IMR-90 (cell line): ENCODE measurements around the gene GTPBP6. TPM values are rescaled to one million over a fixed set of nuclear protein-coding genes. Genes with fewer than 3 reads are reported as not detected.

Experiments
- ATAC-seq: fragments of 200-7000 bp; cut with Tn5 transposase; 2 replicates; pipeline ENCODE4 v1.9.1; 2020; ENCODE audit warnings: low read depth, mild to moderate bottlenecking, moderate library complexity
- BruUV-seq: library from RNA; stranded (reverse); fragments of 400-500 nt; replicated peaks from 2 replicates; lab custom pipeline; 2021; lab: Mats Ljungman, UMichigan
- CTCF ChIA-PET: fragments of 300-600 bp; formaldehyde crosslinking; extraction: SDS; loops from one replicate; lab custom pipeline; 2021; ENCODE audit warnings: antibody characterized with exemption; lab: Yijun Ruan, JAX
- POLR2A ChIA-PET: fragments of 300-600 bp; sonication (Branson Sonifier 250); formaldehyde crosslinking; loops from one replicate; lab custom pipeline; 2022; ENCODE audit warnings: antibody characterized with exemption; ENCODE audit not compliant: unreplicated experiment; lab: Charles Lee
- DNase-seq: peaks from one replicate; pipeline ENCODE4 v3.0.0; 2013
- H2AFZ ChIP-seq: replicated peaks from 2 replicates; pipeline ENCODE3; 2013; ENCODE audit warnings: low read length, mild to moderate bottlenecking; ENCODE audit not compliant: poor library complexity
- H2AK5ac ChIP-seq: 2 replicates; pipeline ENCODE4 v1.6.1; 2013; ENCODE audit warnings: low read depth, low read length, inconsistent platforms
- H2AK9ac ChIP-seq: replicated peaks from 2 replicates; pipeline ENCODE3; 2013; ENCODE audit warnings: mild to moderate bottlenecking, low read depth, low read length, moderate library complexity; ENCODE audit not compliant: poor library complexity
- H2BK120ac ChIP-seq: 2 replicates; pipeline ENCODE4 v1.6.1; 2013; ENCODE audit warnings: low read depth, low read length, inconsistent platforms
- H2BK15ac ChIP-seq: 3 replicates; pipeline ENCODE4 v1.6.1; 2013; ENCODE audit warnings: low read depth, low read length, inconsistent platforms
- H2BK20ac ChIP-seq: 2 replicates; pipeline ENCODE4 v1.6.1; 2013; ENCODE audit warnings: low read depth, mild to moderate bottlenecking, inconsistent platforms, low read length, moderate library complexity
- H2BK5ac ChIP-seq: 2 replicates; pipeline ENCODE4 v1.6.1; 2013; ENCODE audit warnings: mild to moderate bottlenecking, low read depth, low read length, inconsistent platforms; ENCODE audit not compliant: poor library complexity, severe bottlenecking
- H3K14ac ChIP-seq: replicated peaks from 2 replicates; pipeline ENCODE4 v1.6.1; 2013; ENCODE audit warnings: low read depth, low read length, inconsistent platforms
- H3K18ac ChIP-seq: 2 replicates; pipeline ENCODE4 v1.6.1; 2013; ENCODE audit warnings: low read depth, low read length, control low read depth
- H3K23ac ChIP-seq: 2 replicates; pipeline ENCODE4 v1.6.1; 2013; ENCODE audit warnings: low read depth, low read length, inconsistent platforms
- H3K27ac ChIP-seq: 2 replicates; pipeline ENCODE4 v1.5.1; 2013; ENCODE audit warnings: mild to moderate bottlenecking, control low read depth, low read length; ENCODE audit not compliant: insufficient read depth
- H3K27me3 ChIP-seq: 2 replicates; pipeline ENCODE4 v1.6.1; 2013; ENCODE audit warnings: low read length; ENCODE audit not compliant: control insufficient read depth, insufficient read depth
- H3K36me3 ChIP-seq: 2 replicates; pipeline ENCODE4 v1.6.1; 2013; ENCODE audit warnings: low read length, mixed read lengths; ENCODE audit not compliant: control insufficient read depth, insufficient read depth
- H3K4ac ChIP-seq: 2 replicates; pipeline ENCODE4 v1.6.1; 2013; ENCODE audit warnings: low read depth, low read length, inconsistent platforms
- H3K4me1 ChIP-seq: 2 replicates; pipeline ENCODE4 v1.6.1; 2013; ENCODE audit warnings: low read length, mixed read lengths; ENCODE audit not compliant: control insufficient read depth, insufficient read depth
- H3K4me2 ChIP-seq: 2 replicates; pipeline ENCODE4 v1.6.1; 2013; ENCODE audit warnings: low read depth, mild to moderate bottlenecking, control low read depth, low read length, moderate library complexity
- H3K4me3 ChIP-seq: 2 replicates; pipeline ENCODE4 v1.5.1; 2013; ENCODE audit warnings: low read depth, mild to moderate bottlenecking, control low read depth, low read length, moderate library complexity; ENCODE audit not compliant: insufficient read depth
- H3K56ac ChIP-seq: 2 replicates; pipeline ENCODE4 v1.6.1; 2013; ENCODE audit warnings: low read length, inconsistent platforms; ENCODE audit not compliant: insufficient read depth; ENCODE audit errors: extremely low read depth
- H3K79me1 ChIP-seq, 2 experiments: 2 replicates each; pipeline ENCODE4 v1.6.1; 2013; ENCODE audit warnings: low read length in 2 of 2, inconsistent platforms in 1 of 2, low read depth in 1 of 2
- H3K9ac ChIP-seq: 2 replicates; pipeline ENCODE4 v1.6.1; 2013; ENCODE audit warnings: low read depth, low read length, control low read depth
- H3K9me1 ChIP-seq: 2 replicates; pipeline ENCODE4 v1.6.1; 2013; ENCODE audit warnings: low read length, inconsistent platforms; ENCODE audit not compliant: insufficient read depth
- H3K9me3 ChIP-seq: 2 replicates; pipeline ENCODE4 v1.6.1; 2013; ENCODE audit warnings: low read length; ENCODE audit not compliant: control insufficient read depth, insufficient read depth
- H4K20me1 ChIP-seq: 2 replicates; pipeline ENCODE4 v1.6.1; 2013; ENCODE audit warnings: low read length, inconsistent platforms; ENCODE audit not compliant: insufficient read depth
- H4K5ac ChIP-seq: 2 replicates; pipeline ENCODE4 v1.6.1; 2013; ENCODE audit warnings: mild to moderate bottlenecking, low read depth, low read length, control low read depth
- H4K8ac ChIP-seq, 2 experiments: 2 replicates each; pipeline ENCODE4 v1.6.1; 2013; ENCODE audit warnings: low read depth in 2 of 2, low read length in 2 of 2, control low read depth in 1 of 2, inconsistent platforms in 1 of 2
- H4K91ac ChIP-seq: 2 replicates; pipeline ENCODE4 v1.6.1; 2013; ENCODE audit warnings: low read depth, low read length, inconsistent platforms; ENCODE audit not compliant: insufficient read depth
- CEBPB ChIP-seq: IDR thresholded peaks from 2 replicates; pipeline ENCODE4 v1.6.1; 2012; ENCODE audit warnings: low read depth, low read length, improper control_type of control experiment
- FOS ChIP-seq: fragments of 150-350 bp; IDR thresholded peaks from 2 replicates; pipeline ENCODE4 v1.6.1; 2016; ENCODE audit warnings: low read depth, low read length
- MAZ ChIP-seq: IDR thresholded peaks from 2 replicates; pipeline ENCODE4 v1.6.1; 2012; ENCODE audit warnings: low read depth, mild to moderate bottlenecking, low read length, improper control_type of control experiment, moderate library complexity, borderline replicate concordance
- MXI1 ChIP-seq: IDR thresholded peaks from 2 replicates; pipeline ENCODE4 v1.6.1; 2012; ENCODE audit warnings: low read depth, mild to moderate bottlenecking, low read length, moderate library complexity, borderline replicate concordance
- NFE2L2 ChIP-seq: fragments of 150-350 bp; IDR thresholded peaks from 2 replicates; pipeline ENCODE4 v1.6.1; 2016; ENCODE audit warnings: low read depth, mild to moderate bottlenecking, low read length
- RAD21 ChIP-seq: IDR thresholded peaks from 2 replicates; pipeline ENCODE4 v1.6.1; 2012; ENCODE audit warnings: low read length, improper control_type of control experiment
- RCOR1 ChIP-seq: IDR thresholded peaks from 2 replicates; pipeline ENCODE4 v1.6.1; 2012; ENCODE audit warnings: mild to moderate bottlenecking, low read length, improper control_type of control experiment; ENCODE audit not compliant: insufficient replicate concordance
- RFX5 ChIP-seq: IDR thresholded peaks from 2 replicates; pipeline ENCODE4 v1.8.0; 2012; ENCODE audit warnings: low read depth, mild to moderate bottlenecking, low read length, moderate library complexity
- SMC3 ChIP-seq: fragments of 150-350 bp; IDR thresholded peaks from 2 replicates; pipeline ENCODE4 v1.6.1; 2016; ENCODE audit warnings: low read depth, mild to moderate bottlenecking, antibody characterized with exemption, low read length, moderate library complexity
- USF2 ChIP-seq: fragments of 150-350 bp; IDR thresholded peaks from 2 replicates; pipeline ENCODE4 v1.6.1; 2017; ENCODE audit warnings: mild to moderate bottlenecking, antibody characterized with exemption, low read length, low read depth
- WGBS, 2 experiments: methylation state at CpG; one replicate each; pipeline versions ENCODE4 v1.1.5 to v1.1.7; 2013; ENCODE audit warnings: missing lambda C conversion rate in 2 of 2; ENCODE audit not compliant: insufficient read length in 1 of 2; ENCODE audit errors: extremely low coverage in 2 of 2; 5-methylcytosine and 5-hydroxymethylcytosine counted together
- dilution Hi-C: fragments of 300-500 bp; cut with HindIII; formaldehyde crosslinking; loops from one replicate; pipeline ENCODE4 v1.14.3; 2018; ENCODE audit warnings: low sequenced_read_pairs; ENCODE audit not compliant: unreplicated experiment
- in situ Hi-C: fragments of 300-500 bp; cut with MboI; formaldehyde crosslinking; loops from 3 replicates; pipeline ENCODE4 v1.14.3; 2019; ENCODE audit warnings: low sequenced_read_pairs, inconsistent platforms, mixed read lengths
- intact Hi-C: fragments of 100-400 bp; cut with micrococcal nuclease; formaldehyde crosslinking; loops from 2 replicates; pipeline ENCODE4 v1.10.0; 2022
- polyA plus RNA-seq, 3 experiments: library from polyadenylated mRNA; depleted of rRNA; stranded (reverse); fragments of >200 nt; gene quantifications; 2 replicates each; pipeline ENCODE4 v1.2.3, GENCODE V29; 2012; ENCODE audit warnings: low replicate concordance in 1 of 3
- total RNA-seq: library from RNA; depleted of rRNA; stranded (reverse); fragments of >200 nt; gene quantifications from 2 replicates; pipeline ENCODE4 v1.2.3, GENCODE V29; 2012

GTPBP6 gene
- total and polyA plus RNA-seq, 2 of the 4 experiments (the other 2 are of a cell fraction) = 24.0 to 31.6 TPM

GRCh38 chrX:320126-320783 lies 1.7 kb upstream of the GTPBP6 start:
- H3K27ac ChIP-seq = peak overlapping the region; percentile 60
- peak overlapping the region; percentile 36 for H3K4ac ChIP-seq
- H3K27me3 ChIP-seq = no peaks in the 10 kb centered on the region
- BruUV-seq = no TSS peak
- TF ChIP-seq RCOR1 = no peak
- no peak for TF ChIP-seq USF2
- TF ChIP-seq RAD21 = no peak
- no peak for TF ChIP-seq SMC3
- no peak for TF ChIP-seq CEBPB
- no peak for TF ChIP-seq RFX5
- no peak for TF ChIP-seq NFE2L2
- no peak for TF ChIP-seq FOS
- no peak for TF ChIP-seq MAZ
- no peak for TF ChIP-seq MXI1
- H2BK20ac ChIP-seq = no peak overlapping the region; the same call in 1 of the 2 replicates
- ChIA-PET CTCF (no interaction called here), POLR2A (no interaction called here)
- H4K8ac ChIP-seq = peak overlapping the region in 1 of 2 experiments; percentile 40; a peak in 2 of 4 replicates
- DNase-seq = peak; percentile 10
- no peaks in the 10 kb centered on the region for H3K9me1 ChIP-seq
- no peak overlapping the region for H4K5ac ChIP-seq
- H3K9ac ChIP-seq = peak overlapping the region; percentile 80
- peak overlapping the region; percentile 88 for H3K4me2 ChIP-seq
- intact Hi-C loops (no loop called here), dilution Hi-C loops (no loop called here), in situ Hi-C loops (no loop called here)
- no peak overlapping the region for H2BK120ac ChIP-seq
- H3K79me1 ChIP-seq = peaks cover 0 to 13% of the 10 kb centered on the region in 2 experiments; a peak in 2 of 4 replicates
- H2AFZ ChIP-seq = peak overlapping the region; percentile 53
- ATAC-seq = no peak
- H2BK15ac ChIP-seq = no peak overlapping the region
- H3K23ac ChIP-seq = peak overlapping the region; percentile 38; the same call in 1 of the 2 replicates
- peaks cover 5% of the 10 kb centered on the region for H3K36me3 ChIP-seq
- H3K9me3 ChIP-seq = no peaks in the 10 kb centered on the region
- no peaks in the 10 kb centered on the region for H4K20me1 ChIP-seq
- peaks cover 2% of the 10 kb centered on the region; the same call in 1 of the 2 replicates for H3K4me1 ChIP-seq
- no peak overlapping the region for H4K91ac ChIP-seq
- no peak overlapping the region for H2BK5ac ChIP-seq
- H2AK9ac ChIP-seq = peak overlapping the region; percentile 99
- 8% methylated on average over 5 of the region's 24 CpGs; no CpG with 5 or more reads in 1 of the 2 experiments for WGBS, 2 experiments
- H3K18ac ChIP-seq = no peak overlapping the region; the same call in 1 of the 2 replicates
- H3K56ac ChIP-seq = peak overlapping the region; percentile 47; the same call in 1 of the 2 replicates
- H2AK5ac ChIP-seq = 0 out of 2 replicates have a peak overlapping the region, but pooled peaks have one; percentile 4
- peak overlapping the region; percentile 82; the same call in 1 of the 2 replicates for H3K14ac ChIP-seq
- H3K4me3 ChIP-seq = peak overlapping the region; percentile 79
